HG03045 (cell line): ENCODE results near the gene CRKL.
"Not testable (repeated sequence)": the region's sequence is repeated elsewhere in the genome, so short reads cannot be mapped to it uniquely, and the experiment has no call there.

ENCODE experiments used
- ATAC-seq: cut with Tn5 transposase; IDR thresholded peaks from one replicate; pipeline ENCODE4 v1.9.1; 2021; ENCODE audit warnings: mild to moderate bottlenecking, moderate library complexity; ENCODE audit not compliant: unreplicated experiment

The CRKL gene

GRCh38 chr22:20901093-20902033, 15.8 kb upstream of the CRKL start:
- not testable (repeated sequence) for ATAC-seq

GRCh38 chr22:20903093-20903492, 14.1 kb upstream of the CRKL start:
- ATAC-seq, result no peak

- ATAC-seq, result no peak
Observed at GRCh38 chr22:20904008-20904979, 12.9 kb upstream of the CRKL start.

- ATAC-seq, result no peak
Observed at GRCh38 chr22:20904980-20905355, 12.2 kb upstream of the CRKL start.

GRCh38 chr22:20905415-20906386, 11.5 kb upstream of the CRKL start:
- no peak for ATAC-seq

GRCh38 chr22:20906387-20906767, 10.8 kb upstream of the CRKL start:
- no peak for ATAC-seq

- ATAC-seq, result not testable (repeated sequence)
Observed at GRCh38 chr22:20908717-20909116, 8.5 kb upstream of the CRKL start.

GRCh38 chr22:20909543-20910303, 7.5 kb upstream of the CRKL start:
- ATAC-seq, result no peak

GRCh38 chr22:20912494-20912893, 4.7 kb upstream of the CRKL start:
- ATAC-seq, result no peak

GRCh38 chr22:20918663-20919218, 1.5 kb downstream of the CRKL start:
- no peak for ATAC-seq

GRCh38 chr22:20919718-20920117, 2.5 kb downstream of the CRKL start:
- ATAC-seq, result no peak

- no peak for ATAC-seq
Observed at GRCh38 chr22:20920881-20921203, 3.6 kb downstream of the CRKL start.

GRCh38 chr22:20922141-20922751, 5.0 kb downstream of the CRKL start:
- no peak for ATAC-seq

- ATAC-seq, result no peak
Observed at GRCh38 chr22:20926243-20926642, 9.0 kb downstream of the CRKL start.

GRCh38 chr22:20927940-20928572, 10.8 kb downstream of the CRKL start:
- no peak for ATAC-seq

GRCh38 chr22:20928573-20928967, 11.4 kb downstream of the CRKL start:
- no peak for ATAC-seq

- ATAC-seq, result no peak
Observed at GRCh38 chr22:20930004-20930403, 12.8 kb downstream of the CRKL start.

GRCh38 chr22:20930435-20930834, 13.2 kb downstream of the CRKL start:
- not testable (repeated sequence) for ATAC-seq
